ENCODE data around the gene SPINT3. TPM values are rescaled to one million over a fixed set of nuclear protein-coding genes. Genes with fewer than 3 reads are reported as not detected.

The SPINT3 gene, protein sequence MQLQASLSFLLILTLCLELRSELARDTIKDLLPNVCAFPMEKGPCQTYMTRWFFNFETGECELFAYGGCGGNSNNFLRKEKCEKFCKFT
- total RNA-seq (2014; rRNA removed; shearing (Covaris generic)), result not detected in 2 replicates

DNA sequence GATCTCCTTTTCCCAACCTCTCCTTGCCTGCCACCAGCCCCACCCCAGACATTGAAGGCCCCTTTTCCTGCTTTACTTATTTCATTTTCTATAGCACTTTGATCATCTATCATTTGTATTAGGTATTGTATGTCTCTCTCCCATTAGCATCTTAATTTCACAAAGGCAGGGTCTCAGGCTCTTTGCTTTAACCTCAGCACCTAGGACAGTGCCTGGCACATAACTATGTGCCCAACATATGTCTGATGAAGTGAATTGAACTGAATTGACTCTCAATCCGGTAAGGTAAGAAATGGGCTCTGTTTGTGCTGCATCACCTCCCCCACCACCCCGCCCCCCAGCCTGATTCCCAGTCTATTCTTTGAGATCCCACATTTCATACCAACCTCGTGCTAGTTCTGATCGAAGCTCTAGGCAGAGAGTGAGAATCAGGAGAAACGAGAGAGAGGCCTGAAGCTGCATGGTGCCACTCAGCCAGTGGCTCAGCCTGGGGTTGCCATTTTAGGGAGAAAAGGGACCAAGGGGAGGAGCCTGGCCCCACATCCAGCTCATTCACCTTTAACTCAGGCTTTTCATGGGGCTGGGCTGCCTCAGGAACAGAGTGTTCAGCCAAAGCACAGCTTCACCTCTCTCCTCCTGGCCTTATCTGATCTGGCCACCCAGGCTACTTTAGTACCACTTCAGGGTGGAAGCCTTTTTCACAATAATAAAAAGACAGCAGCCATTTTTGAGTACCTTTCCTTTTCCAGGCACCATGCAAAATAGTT, at the start of gene SPINT3:
Gene SPINT3, minus strand, starts transcription at position 476 of the 767 bp plus-strand sequence. Its CDS starts 14 bp downstream, at position 462.
- Histone ChIP-seq H3K4me3 (ENCODE audit: insufficient read depth, low read depth, low read length) (no peak within 1 kb of the TSS), H3K27me3 (ENCODE audit: control insufficient read depth, insufficient read depth, low read length) (peaks cover 2% of the 10 kb centered on the region; the same call in 1 of the 2 replicates), H3K36me3 (replicated peaks; ENCODE audit: control insufficient read depth, insufficient read depth, low read length) (no peaks in the 10 kb centered on the region)
- DNase-seq, result no peak

DNA sequence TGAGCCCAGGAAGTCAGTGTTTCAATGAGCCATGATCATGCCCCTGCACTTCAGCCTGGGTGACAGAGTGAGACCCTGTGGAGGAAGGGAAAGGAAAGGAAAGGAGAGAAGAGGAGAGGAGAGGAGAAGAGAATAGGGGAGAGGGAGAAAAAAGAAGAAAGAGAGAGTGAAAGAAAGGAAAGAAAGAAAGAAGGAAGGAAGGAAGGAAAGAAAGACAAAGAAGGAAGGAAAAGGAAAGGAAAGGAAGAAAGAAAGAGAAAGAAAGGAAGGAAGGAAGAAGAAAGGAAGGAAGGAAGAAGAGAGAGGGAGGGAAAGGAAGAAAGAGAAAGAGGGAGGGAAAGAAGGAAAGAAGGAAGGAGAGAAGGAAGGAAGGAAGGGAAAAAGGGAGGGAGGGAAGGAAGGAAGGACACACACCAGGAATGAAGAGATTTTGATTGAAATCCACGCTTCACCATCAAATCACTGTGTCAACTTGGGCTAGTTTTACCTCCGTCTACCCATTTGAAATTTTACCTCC, 49.4 kb upstream of the SPINT3 start:
- DNase-seq, result no peak
- H3K27me3 ChIP-seq (ENCODE audit: control insufficient read depth, insufficient read depth, low read length), result no peaks in the 10 kb centered on the region
- no peaks in the 10 kb centered on the region for H3K36me3 ChIP-seq (replicated peaks; ENCODE audit: control insufficient read depth, insufficient read depth, low read length)
- no peak overlapping the region for H3K4me3 ChIP-seq (ENCODE audit: insufficient read depth, low read depth, low read length)

GRCh38 chr20:45555198-45555597, 39.8 kb upstream of the SPINT3 start:
- no peak for DNase-seq
- Histone ChIP-seq H3K27me3 (ENCODE audit: control insufficient read depth, insufficient read depth, low read length) (no peaks in the 10 kb centered on the region), H3K36me3 (replicated peaks; ENCODE audit: control insufficient read depth, insufficient read depth, low read length) (no peaks in the 10 kb centered on the region), H3K4me3 (ENCODE audit: insufficient read depth, low read depth, low read length) (no peak overlapping the region)

DNA sequence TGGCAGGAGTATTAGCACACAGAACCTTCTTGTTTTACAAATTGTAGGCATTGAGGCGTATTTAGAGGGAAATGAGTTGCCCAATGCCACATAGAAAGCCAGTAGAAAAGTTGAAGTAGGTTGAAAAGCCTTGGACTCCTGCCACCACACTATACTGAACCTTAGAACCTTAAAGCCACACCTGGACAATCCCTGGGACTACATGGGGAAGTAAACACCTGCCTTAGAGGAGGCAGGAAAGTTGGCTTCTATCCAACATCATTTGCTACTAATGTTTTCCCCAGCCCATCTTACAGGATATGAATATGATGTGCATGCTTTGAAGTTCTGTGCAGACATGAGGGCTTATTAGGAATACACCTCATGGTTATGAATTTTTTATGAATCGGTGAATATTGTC, 37.0 kb upstream of the SPINT3 start:
- Histone ChIP-seq H3K4me3 (ENCODE audit: insufficient read depth, low read depth, low read length) (no peak overlapping the region), H3K27me3 (ENCODE audit: control insufficient read depth, insufficient read depth, low read length) (no peaks in the 10 kb centered on the region), H3K36me3 (replicated peaks; ENCODE audit: control insufficient read depth, insufficient read depth, low read length) (no peaks in the 10 kb centered on the region)
- no peak for DNase-seq

- Histone ChIP-seq H3K4me3 (ENCODE audit: insufficient read depth, low read depth, low read length) (no peak overlapping the region), H3K36me3 (replicated peaks; ENCODE audit: control insufficient read depth, insufficient read depth, low read length) (no peaks in the 10 kb centered on the region), H3K27me3 (ENCODE audit: control insufficient read depth, insufficient read depth, low read length) (no peaks in the 10 kb centered on the region)
- DNase-seq, result no peak
Observed at GRCh38 chr20:45550765-45551164, 35.3 kb upstream of the SPINT3 start.

DNA sequence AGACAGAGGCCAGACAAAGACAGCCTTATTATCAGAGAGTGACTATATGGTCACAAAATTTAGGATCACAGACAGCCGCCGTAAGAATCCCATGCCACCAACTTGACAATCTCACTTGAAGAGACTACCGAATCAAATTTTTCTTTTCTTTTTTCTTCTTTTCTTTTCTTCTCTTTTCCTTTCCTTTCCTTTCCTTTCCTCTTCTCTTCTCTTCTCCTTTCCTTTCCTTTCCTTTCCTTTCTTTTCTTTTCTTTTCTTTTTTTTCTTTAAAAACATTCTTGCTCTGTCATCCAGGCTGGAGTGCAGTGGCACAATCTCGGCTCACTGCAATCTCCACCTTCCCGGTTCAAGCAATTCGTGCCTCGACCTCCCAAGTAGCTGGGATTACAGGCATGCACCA, 33.0 kb upstream of the SPINT3 start:
- no peak for DNase-seq
- Histone ChIP-seq H3K27me3 (ENCODE audit: control insufficient read depth, insufficient read depth, low read length) (no peaks in the 10 kb centered on the region), H3K36me3 (replicated peaks; ENCODE audit: control insufficient read depth, insufficient read depth, low read length) (no peaks in the 10 kb centered on the region), H3K4me3 (ENCODE audit: insufficient read depth, low read depth, low read length) (no peak overlapping the region)

DNA sequence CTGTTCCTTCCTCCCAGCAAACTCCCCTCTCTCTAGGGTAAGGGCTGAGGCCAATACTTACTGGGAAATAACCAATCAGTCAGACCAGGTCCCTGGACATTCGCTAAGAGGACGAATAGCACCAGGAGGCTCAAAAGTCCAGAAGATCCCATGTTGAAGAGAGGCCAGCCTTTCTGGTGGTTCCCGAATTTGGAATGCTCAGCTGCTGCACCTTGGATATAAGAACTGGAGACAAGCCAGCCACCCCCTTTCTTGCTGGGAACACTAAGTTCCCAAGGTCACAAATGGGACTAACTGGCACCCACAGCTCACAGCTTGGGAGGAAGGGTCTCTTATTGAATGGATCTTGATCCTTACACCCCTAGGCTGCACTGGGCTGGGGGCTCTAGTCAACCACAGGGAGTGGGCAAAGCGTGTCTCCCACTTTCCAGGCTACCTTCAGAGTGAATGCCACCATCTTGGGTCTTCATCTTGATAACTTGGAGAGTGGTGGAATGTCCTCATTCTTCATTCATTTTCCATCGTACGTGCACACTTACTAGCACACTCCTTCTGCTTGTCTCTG, 31.9 kb upstream of the SPINT3 start, which contains the start of gene EPPIN:
Gene EPPIN, minus strand, starts transcription at position 196 of the 565 bp plus-strand sequence. Its CDS starts 44 bp downstream, at position 152.
- H3K27me3 ChIP-seq (ENCODE audit: control insufficient read depth, insufficient read depth, low read length), result no peaks in the 10 kb centered on the region; the same call in 1 of the 2 replicates
- no peak for DNase-seq
- no peak within 1 kb of the TSS for H3K4me3 ChIP-seq (ENCODE audit: insufficient read depth, low read depth, low read length)
- H3K36me3 ChIP-seq (replicated peaks; ENCODE audit: control insufficient read depth, insufficient read depth, low read length), result no peaks in the 10 kb centered on the region

DNA sequence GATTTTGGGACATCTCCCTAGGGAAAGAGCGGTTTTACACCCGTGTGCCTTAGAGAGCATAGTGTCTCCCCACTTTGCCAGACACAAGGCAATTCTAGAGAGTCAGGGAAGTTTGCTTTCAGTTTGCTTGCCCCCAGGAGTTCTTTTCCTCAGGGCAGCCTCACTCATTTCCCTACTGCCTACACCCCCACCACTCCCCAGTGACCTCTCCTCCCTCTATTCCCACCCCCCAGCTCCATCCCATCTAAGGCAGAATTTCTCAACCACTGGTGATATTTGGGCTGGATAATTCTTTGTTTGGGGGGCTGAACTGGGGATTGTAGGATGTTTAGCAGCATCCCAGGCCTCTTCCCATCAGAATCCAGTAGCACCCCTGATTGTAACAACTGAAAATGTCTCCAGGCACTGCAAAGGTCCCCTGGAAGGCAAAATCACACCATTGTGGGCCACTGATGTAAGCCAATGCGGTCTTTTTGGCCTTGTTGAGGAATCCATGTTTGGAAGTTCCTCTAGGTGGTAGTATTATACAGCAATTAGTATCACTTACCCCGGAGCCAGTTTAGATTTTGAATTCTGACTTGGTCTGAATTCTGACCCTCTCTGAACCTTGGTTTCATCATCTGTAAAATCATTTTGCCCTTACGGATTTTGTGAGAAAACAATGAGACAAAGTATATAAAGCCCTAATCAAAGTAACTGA, 30.5 kb upstream of the SPINT3 start:
- Histone ChIP-seq H3K4me3 (ENCODE audit: insufficient read depth, low read depth, low read length) (no peak overlapping the region), H3K36me3 (replicated peaks; ENCODE audit: control insufficient read depth, insufficient read depth, low read length) (no peaks in the 10 kb centered on the region), H3K27me3 (ENCODE audit: control insufficient read depth, insufficient read depth, low read length) (peaks cover 1% of the 10 kb centered on the region; the same call in 1 of the 2 replicates)
- DNase-seq, result peak; percentile 21

- no peak for DNase-seq
- no peak overlapping the region for H3K4me3 ChIP-seq (ENCODE audit: insufficient read depth, low read depth, low read length)
- no peaks in the 10 kb centered on the region for H3K36me3 ChIP-seq (replicated peaks; ENCODE audit: control insufficient read depth, insufficient read depth, low read length)
- peaks cover 1% of the 10 kb centered on the region; the same call in 1 of the 2 replicates for H3K27me3 ChIP-seq (ENCODE audit: control insufficient read depth, insufficient read depth, low read length)
Observed at GRCh38 chr20:45545351-45545750, 29.9 kb upstream of the SPINT3 start.

DNA sequence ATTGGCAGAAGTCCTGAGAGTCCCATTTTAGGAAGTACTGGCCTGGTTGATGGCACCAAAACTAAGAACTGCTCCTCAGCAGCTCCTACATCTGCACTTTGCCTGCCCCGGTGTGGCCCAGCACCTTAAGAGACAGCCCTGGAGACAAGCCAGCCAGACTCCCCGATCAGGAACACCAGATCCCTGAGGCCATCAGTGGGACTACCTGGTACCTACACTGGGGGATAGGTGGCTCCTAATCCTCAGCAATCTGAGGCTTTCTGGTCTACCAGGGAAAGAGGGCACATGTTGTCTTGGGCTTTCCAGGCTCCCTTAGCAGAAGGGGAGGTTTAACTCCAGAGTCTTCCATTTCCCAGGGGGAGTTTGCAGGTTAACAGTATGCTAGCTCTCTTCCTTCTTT, 24.0 kb upstream of the SPINT3 start, which contains the start of gene WFDC6:
Gene WFDC6, minus strand, starts transcription at position 101 of the 400 bp plus-strand sequence. Its CDS starts 75 bp downstream, at position 26.
- H3K36me3 ChIP-seq (replicated peaks; ENCODE audit: control insufficient read depth, insufficient read depth, low read length), result no peaks in the 10 kb centered on the region
- DNase-seq, result no peak
- H3K27me3 ChIP-seq (ENCODE audit: control insufficient read depth, insufficient read depth, low read length), result peaks cover 1% of the 10 kb centered on the region; the same call in 1 of the 2 replicates
- no peak within 1 kb of the TSS for H3K4me3 ChIP-seq (ENCODE audit: insufficient read depth, low read depth, low read length)

DNA sequence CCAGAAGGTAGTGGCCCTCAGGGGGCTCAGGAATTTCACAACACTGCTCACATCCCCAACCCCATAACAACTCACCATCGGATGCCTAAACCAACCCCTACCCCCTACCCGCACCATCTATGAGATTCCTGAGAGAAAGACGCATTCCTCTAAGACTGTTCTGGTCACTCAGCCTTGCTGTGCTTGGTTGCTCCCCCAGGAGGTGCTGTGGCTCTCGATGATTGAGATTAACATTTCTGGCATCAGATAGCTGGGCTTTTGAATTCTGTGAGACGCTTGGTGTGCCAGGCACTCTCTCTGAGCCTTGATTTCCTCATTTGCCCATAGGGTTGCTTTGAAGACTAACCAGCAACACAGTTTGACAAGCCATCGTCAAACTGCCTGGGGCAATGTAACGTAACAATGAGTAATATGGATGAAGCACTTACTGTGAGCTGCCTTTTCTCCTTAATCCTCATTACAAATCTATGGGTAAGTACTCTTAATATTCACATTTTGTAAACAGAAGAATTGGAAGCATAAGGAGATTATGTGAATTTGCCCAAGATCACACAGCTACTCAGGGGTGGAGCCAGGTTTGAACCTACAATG, 22.9 kb upstream of the SPINT3 start:
- Histone ChIP-seq H3K36me3 (replicated peaks; ENCODE audit: control insufficient read depth, insufficient read depth, low read length) (no peaks in the 10 kb centered on the region), H3K27me3 (ENCODE audit: control insufficient read depth, insufficient read depth, low read length) (peaks cover 1% of the 10 kb centered on the region; the same call in 1 of the 2 replicates), H3K4me3 (ENCODE audit: insufficient read depth, low read depth, low read length) (no peak overlapping the region)
- peak; percentile 19 for DNase-seq

DNA sequence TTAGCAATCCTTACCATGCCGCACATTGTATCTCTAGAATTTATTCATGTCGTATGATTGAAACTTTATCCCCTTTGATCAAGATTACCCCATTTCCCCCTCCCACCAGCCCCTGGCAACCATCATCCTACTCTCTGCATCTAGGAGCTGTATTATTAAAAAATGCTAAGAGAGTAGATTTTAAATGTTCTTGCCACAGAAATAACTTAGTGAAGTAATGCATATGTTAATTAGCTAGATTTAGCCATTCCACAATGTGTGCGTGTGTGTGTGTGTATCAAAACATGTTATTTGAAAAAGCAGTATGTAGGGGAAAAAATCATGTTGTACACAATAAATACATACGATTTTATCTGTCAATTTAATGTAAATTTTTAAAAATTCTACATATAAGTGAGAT, 11.9 kb upstream of the SPINT3 start:
- H3K4me3 ChIP-seq (ENCODE audit: insufficient read depth, low read depth, low read length), result no peak overlapping the region
- no peak for DNase-seq

DNA sequence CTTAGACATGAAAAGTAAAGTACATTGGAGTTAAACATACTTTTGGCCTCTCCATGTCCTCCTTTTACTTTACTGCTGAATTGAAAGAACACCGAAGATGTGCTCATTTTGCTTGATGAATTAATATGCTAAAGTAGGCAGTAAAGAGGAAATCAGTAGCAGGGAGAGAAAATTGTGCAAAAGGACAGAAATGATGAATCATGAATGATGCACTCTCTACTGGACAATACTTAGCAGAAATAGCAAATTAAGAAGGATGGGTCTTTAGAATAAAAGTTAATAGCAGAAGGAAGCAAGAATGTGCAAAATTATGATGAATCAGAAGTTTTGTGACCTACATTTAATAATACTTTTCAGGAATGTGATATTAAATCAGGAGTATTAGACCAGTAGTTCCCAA, 8.4 kb upstream of the SPINT3 start:
- Histone ChIP-seq H3K27me3 (ENCODE audit: control insufficient read depth, insufficient read depth, low read length) (no peaks in the 10 kb centered on the region; the same call in 1 of the 2 replicates), H3K4me3 (ENCODE audit: insufficient read depth, low read depth, low read length) (no peak overlapping the region), H3K36me3 (replicated peaks; ENCODE audit: control insufficient read depth, insufficient read depth, low read length) (no peaks in the 10 kb centered on the region)
- no peak for DNase-seq

More for the DNA sequence above, 11.9 kb upstream of the SPINT3 start:
- Histone ChIP-seq H3K36me3 (replicated peaks; ENCODE audit: control insufficient read depth, insufficient read depth, low read length) (no peaks in the 10 kb centered on the region), H3K27me3 (ENCODE audit: control insufficient read depth, insufficient read depth, low read length) (no peaks in the 10 kb centered on the region; the same call in 1 of the 2 replicates)

DNA sequence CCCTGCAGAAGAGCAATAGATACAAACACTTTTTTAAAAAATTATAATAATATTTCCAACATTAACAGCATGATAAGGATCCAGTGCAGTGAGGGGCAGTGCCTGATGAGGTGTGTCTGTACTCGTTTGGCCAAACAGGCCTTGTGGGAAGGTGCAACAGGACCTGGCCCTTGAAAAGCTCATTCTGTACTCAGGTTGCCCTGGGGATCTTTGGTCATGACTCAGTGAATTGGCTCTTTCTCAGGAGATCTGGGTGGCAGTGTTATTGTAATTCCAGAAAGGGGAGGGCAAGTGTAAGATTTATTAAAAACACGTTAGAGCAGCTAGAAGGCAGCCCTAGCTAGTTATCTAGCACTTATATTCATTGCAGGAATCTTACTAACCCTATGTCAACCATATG, 2.9 kb upstream of the SPINT3 start:
- no peaks in the 10 kb centered on the region; the same call in 1 of the 2 replicates for H3K27me3 ChIP-seq (ENCODE audit: control insufficient read depth, insufficient read depth, low read length)
- no peak for DNase-seq
- no peak overlapping the region for H3K4me3 ChIP-seq (ENCODE audit: insufficient read depth, low read depth, low read length)
- no peaks in the 10 kb centered on the region for H3K36me3 ChIP-seq (replicated peaks; ENCODE audit: control insufficient read depth, insufficient read depth, low read length)
